Lower leg skin (tissue), 3 donors: ENCODE data around the gene SNRPD2.

Experiments
- CTCF ChIP-seq, 3 donors: fragments of 450-650 bp; IDR thresholded peaks; one replicate each; pipeline ENCODE4 v1.5.1; 2016; ENCODE audit warnings: antibody characterized with exemption in 3 of 3, mild to moderate bottlenecking in 3 of 3, moderate library complexity in 2 of 3
- POLR2A ChIP-seq, 2 donors: fragments of 450-650 bp; IDR thresholded peaks; one replicate each; pipeline ENCODE4 v1.6.1; 2016 to 2017; ENCODE audit warnings: antibody characterized with exemption in 2 of 2, mild to moderate bottlenecking in 1 of 2, moderate library complexity in 1 of 2

GRCh38 chr19:45687599-45687998 is 4.2 kb downstream of the SNRPD2 start:
- TF ChIP-seq CTCF (IDR thresholded peaks at IDR 0.05), result no peak
- no peak for TF ChIP-seq POLR2A (IDR thresholded peaks at IDR 0.05)
